Kidney (tissue), 14 donors: Measurements from ENCODE around the gene PHF13. TPM values are rescaled to one million over a fixed set of nuclear protein-coding genes. Genes with fewer than 3 reads are reported as not detected.

Experiments
- DNase-seq, 5 donors: peaks; one replicate each; pipeline ENCODE4 v3.0.0-alpha.2; 2013 to 2020
- FAIRE-seq: peaks from 2 replicates; lab custom pipeline; 2012; peaks lifted over from hg19 to GRCh38; lab: Jason Lieb, UNC
- H3K27ac ChIP-seq, 2 donors: one replicate each; pipeline ENCODE4 v1.7.0; 2013; ENCODE audit warnings: low read depth in 2 of 2, low read length in 2 of 2, inconsistent platforms in 1 of 2
- H3K27me3 ChIP-seq: one replicate; pipeline ENCODE4 v1.7.1; 2013; ENCODE audit warnings: low read length, inconsistent platforms; ENCODE audit not compliant: control insufficient read depth, insufficient read depth
- H3K36me3 ChIP-seq, 3 donors: one replicate each; pipeline versions ENCODE4 v1.7.0 to v1.7.1; 2013; ENCODE audit warnings: low read length in 3 of 3, control low read depth in 1 of 3, inconsistent platforms in 1 of 3; ENCODE audit not compliant: insufficient read depth in 3 of 3, control insufficient read depth in 2 of 3
- H3K4me1 ChIP-seq, 3 donors: one replicate each; pipeline versions ENCODE4 v1.7.0 to v1.7.1; 2013; ENCODE audit warnings: low read length in 3 of 3, inconsistent platforms in 1 of 3, low read depth in 1 of 3; ENCODE audit not compliant: control insufficient read depth in 2 of 3, insufficient read depth in 2 of 3
- H3K4me3 ChIP-seq, 3 donors: one replicate each; pipeline versions ENCODE4 v1.7.0 to v1.8.1; 2013; ENCODE audit warnings: low read length in 3 of 3, control low read depth in 1 of 3, inconsistent platforms in 1 of 3
- H3K9ac ChIP-seq, 3 donors: one replicate each; pipeline versions ENCODE4 v1.7.0 to v1.7.1; 2013; ENCODE audit warnings: low read length in 3 of 3, control low read depth in 1 of 3, inconsistent platforms in 1 of 3
- H3K9me3 ChIP-seq, 3 donors: one replicate each; pipeline versions ENCODE4 v1.7.0 to v1.7.1; 2013; ENCODE audit warnings: low read length in 3 of 3, control low read depth in 1 of 3, inconsistent platforms in 1 of 3; ENCODE audit not compliant: control insufficient read depth in 2 of 3, insufficient read depth in 1 of 3
- CTCF ChIP-seq: IDR thresholded peaks from 3 replicates; pipeline ENCODE4 v1.5.1; 2012; ENCODE audit warnings: mild to moderate bottlenecking, moderate library complexity, borderline replicate concordance; ENCODE audit not compliant: insufficient read depth; ENCODE audit errors: extremely low read depth
- intact Hi-C: fragments of 100-400 bp; cut with DNase I; formaldehyde crosslinking; loops from one replicate; pipeline ENCODE4 v1.11.1; 2022
- polyA plus RNA-seq: library from polyadenylated mRNA; stranded (reverse); fragments of 350-450 nt; fragmentation: Illumina TruSeq; extraction: RNeasy Lipid Tissue Mini Kit (QIAGEN cat#74804); gene quantifications from one replicate; pipeline ENCODE4 v1.2.3, GENCODE V29; 2014; ENCODE audit warnings: low read depth, low replicate concordance; ENCODE audit not compliant: insufficient read depth
- total RNA-seq: library from RNA; stranded (reverse); fragmentation: NEBNext Ultra II Directional; extraction: Animal tissue kit (Norgen Biotek cat#: 25700); gene quantifications from one replicate; pipeline ENCODE4 v1.2.1, GENCODE V29; 2021
- donor health status: control.
- donor health status: control.
- donor health status: control.
- donor health status: control.
- donor health status: control.
- donor health status: DM: yes; HTN: yes; CAD: no.
- donor health status: Normal renal cell carcinoma (clear cell type).

PHF13 gene
- total and polyA plus RNA-seq, 2 donors from 2014 or later = 6.0 to 11.0 TPM

DNA sequence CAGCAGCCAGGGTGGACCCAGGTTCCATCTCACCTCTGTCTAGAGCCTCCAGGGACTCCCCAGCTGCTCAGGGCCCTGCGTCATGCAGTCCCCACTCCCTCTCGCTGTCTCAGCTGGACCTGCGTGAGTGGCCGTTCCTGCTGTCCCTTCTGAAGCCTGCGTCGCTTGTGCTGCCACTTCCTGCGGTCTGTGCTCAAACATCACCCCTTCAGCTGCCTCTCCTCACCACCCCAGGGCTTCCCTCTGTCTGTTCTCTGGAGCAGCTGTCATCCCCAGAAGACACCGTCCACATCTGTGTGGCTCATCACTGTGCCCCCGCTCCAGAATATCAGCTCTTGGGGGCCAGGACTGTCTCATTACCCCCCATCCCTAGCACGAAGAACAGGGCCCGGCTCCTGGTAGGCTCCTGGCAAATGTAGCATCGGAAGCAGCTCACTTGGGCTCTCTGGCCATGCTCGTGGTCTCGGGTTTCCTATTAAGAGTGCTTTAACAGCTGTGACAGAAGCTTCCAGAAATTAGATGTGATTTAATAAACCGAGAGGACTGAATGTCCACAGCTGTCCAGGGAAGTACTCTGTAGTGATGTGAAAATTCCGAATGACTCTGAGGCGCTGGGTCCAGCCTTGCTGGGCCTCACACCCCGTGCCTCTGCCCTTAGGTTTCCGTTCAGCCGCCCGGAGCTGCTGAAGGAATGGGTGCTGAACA lies 14.5 kb downstream of the PHF13 start:
- DNase-seq (no peak), FAIRE-seq (no peak)
- intact Hi-C loops = no loop called here
- Histone ChIP-seq H3K9me3 (no peaks in the 10 kb centered on the region), H3K36me3 (peaks cover 0 to 15% (median 12%) of the 10 kb centered on the region in 3 donors), H3K4me1 (peaks cover 0 to 12% (median 4%) of the 10 kb centered on the region in 3 donors), H3K27ac (no peak overlapping the region), H3K4me3 (no peak overlapping the region), H3K9ac (no peak overlapping the region), H3K27me3 (no peaks in the 10 kb centered on the region)
- no peak for TF ChIP-seq CTCF

- DNase-seq (no peak), FAIRE-seq (no peak)
- H3K36me3 ChIP-seq = peaks cover 0 to 19% (median 14%) of the 10 kb centered on the region in 3 donors
- intact Hi-C loops = no loop called here
- no peaks in the 10 kb centered on the region for H3K9me3 ChIP-seq
- H3K9ac ChIP-seq = no peak overlapping the region
- no peak for TF ChIP-seq CTCF
- H3K27ac ChIP-seq = no peak overlapping the region
- peaks cover 0 to 12% (median 4%) of the 10 kb centered on the region in 3 donors for H3K4me1 ChIP-seq
- no peaks in the 10 kb centered on the region for H3K27me3 ChIP-seq
- no peak overlapping the region for H3K4me3 ChIP-seq
Observed at GRCh38 chr1:6628971-6629479, 15.5 kb downstream of the PHF13 start.

- no peak for TF ChIP-seq CTCF
- intact Hi-C loops = no loop called here
- Histone ChIP-seq H3K27ac (no peak overlapping the region), H3K36me3 (peaks cover 0 to 24% (median 14%) of the 10 kb centered on the region in 3 donors), H3K27me3 (no peaks in the 10 kb centered on the region), H3K9ac (no peak overlapping the region), H3K9me3 (no peaks in the 10 kb centered on the region), H3K4me3 (no peak overlapping the region), H3K4me1 (peaks cover 0 to 8% (median 4%) of the 10 kb centered on the region in 3 donors)
- FAIRE-seq (no peak), DNase-seq (no peak)
Observed at GRCh38 chr1:6630027-6630426, 16.5 kb downstream of the PHF13 start.
